Measurements from ENCODE around the gene DCC.

The DCC gene

DNA sequence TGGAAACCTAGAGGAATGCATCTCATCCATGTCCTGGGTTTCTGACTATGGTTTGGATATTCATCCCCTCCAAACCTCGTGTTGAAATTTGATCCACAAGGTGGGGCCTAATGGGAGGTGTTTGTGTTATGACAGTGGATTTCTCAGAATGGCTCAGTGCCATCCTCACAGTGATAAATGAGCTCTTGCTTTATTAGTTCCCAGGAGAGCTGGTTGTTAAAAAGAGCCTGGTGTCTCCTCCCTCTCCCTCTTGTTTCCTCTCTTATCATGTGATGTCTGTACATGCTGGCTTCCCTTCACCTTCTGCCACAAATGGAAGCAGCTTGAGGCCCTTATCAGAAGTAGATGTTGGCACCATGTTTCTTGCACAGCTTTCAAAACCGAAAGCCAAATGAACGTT lies 424.3 kb downstream of the DCC start:
- TF ChIP-seq HDGF (IDR thresholded peaks at IDR 0.05; ENCODE audit: borderline replicate concordance) (no peak), TARDBP (IDR thresholded peaks at IDR 0.05) (no peak), ARNT (IDR thresholded peaks at IDR 0.05) (no peak), L3MBTL2 (conservative IDR thresholded peaks at IDR 0.05) (no peak), SP1 (IDR thresholded peaks at IDR 0.05) (no peak), SUZ12 (IDR thresholded peaks at IDR 0.05) (no peak), BHLHE40 (IDR thresholded peaks at IDR 0.05; ENCODE audit: borderline replicate concordance) (no peak), ZNF384 (IDR thresholded peaks at IDR 0.05) (no peak)
- TF ChIP-seq, protein P1, sequence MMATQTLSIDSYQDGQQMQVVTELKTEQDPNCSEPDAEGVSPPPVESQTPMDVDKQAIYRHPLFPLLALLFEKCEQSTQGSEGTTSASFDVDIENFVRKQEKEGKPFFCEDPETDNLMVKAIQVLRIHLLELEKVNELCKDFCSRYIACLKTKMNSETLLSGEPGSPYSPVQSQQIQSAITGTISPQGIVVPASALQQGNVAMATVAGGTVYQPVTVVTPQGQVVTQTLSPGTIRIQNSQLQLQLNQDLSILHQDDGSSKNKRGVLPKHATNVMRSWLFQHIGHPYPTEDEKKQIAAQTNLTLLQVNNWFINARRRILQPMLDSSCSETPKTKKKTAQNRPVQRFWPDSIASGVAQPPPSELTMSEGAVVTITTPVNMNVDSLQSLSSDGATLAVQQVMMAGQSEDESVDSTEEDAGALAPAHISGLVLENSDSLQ (IDR thresholded peaks at IDR 0.05): no peak
- no peak for DNase-seq (ENCODE audit: extremely low spot score)
- POLR2A ChIA-PET: no interaction called here
- CTCF ChIA-PET: no interaction called here

DNA sequence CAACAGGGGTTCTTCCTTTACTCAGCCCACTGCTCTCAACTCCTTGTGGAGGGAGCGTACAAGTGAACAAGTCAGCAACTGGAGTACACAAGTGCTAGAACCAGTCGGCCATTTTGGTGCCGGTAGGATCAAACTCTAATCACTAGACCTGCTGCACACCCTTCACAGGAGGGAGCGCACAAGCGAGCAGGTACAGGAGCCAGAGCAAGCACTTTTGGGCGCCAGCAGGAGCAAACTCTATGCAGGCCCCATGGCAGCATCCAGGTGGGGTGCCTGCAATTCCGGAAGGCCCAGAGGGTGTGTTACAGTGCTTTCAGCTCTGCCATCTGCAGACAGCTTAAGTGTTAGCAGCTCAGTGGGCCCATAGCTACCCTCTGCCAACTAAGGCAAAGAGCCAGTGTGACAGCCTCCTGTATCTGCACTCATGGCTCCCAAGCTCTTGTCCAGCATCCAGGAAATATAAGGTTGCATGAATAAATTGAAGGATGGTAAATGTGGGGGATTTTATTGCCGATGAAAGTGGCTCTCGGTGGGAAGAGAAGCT lies 426.1 kb downstream of the DCC start:
- ChIA-PET CTCF (no interaction called here), POLR2A (no interaction called here)
- DNase-seq (ENCODE audit: extremely low spot score): no peak
- no peak for TF ChIP-seq FOXM1 (IDR thresholded peaks at IDR 0.05; ENCODE audit: borderline replicate concordance)
- TF ChIP-seq CTBP1 (IDR thresholded peaks at IDR 0.05; ENCODE audit: borderline replicate concordance): no peak
- TF ChIP-seq ARNT (IDR thresholded peaks at IDR 0.05): no peak

DNA sequence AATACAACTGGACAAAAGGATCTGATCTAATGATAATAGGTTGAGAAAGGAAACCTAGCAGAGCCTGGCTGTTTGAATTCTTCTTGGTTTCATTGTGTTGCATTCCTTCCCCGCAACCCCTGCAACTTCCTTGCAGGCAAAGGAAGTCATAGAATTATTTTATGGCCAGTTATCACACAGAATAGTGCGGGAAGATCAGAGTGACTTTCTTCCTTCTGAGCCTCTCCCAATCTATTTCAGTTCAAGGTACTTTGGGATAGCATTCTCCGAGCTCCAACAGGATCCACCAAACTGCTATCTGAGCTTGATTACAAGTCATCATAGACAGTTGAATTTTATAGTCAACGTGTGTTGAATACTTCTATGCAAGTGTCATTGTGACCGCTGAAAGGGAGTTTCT lies 441.1 kb downstream of the DCC start:
- DNase-seq (ENCODE audit: extremely low spot score): no peak
- POLR2A ChIA-PET: no interaction called here
- CTCF ChIA-PET: no interaction called here
- TF ChIP-seq NFRKB (IDR thresholded peaks at IDR 0.05): no peak
- no peak for TF ChIP-seq SP1 (IDR thresholded peaks at IDR 0.05)
- no peak for TF ChIP-seq ELF4 (IDR thresholded peaks at IDR 0.05)

GRCh38 chr18:52791321-52791720 lies 451.3 kb downstream of the DCC start:
- ChIA-PET POLR2A (no interaction called here), CTCF (no interaction called here)
- TF ChIP-seq SP1 (IDR thresholded peaks at IDR 0.05): no peak
- TF ChIP-seq ELF4 (IDR thresholded peaks at IDR 0.05): no peak
- no peak for TF ChIP-seq CTBP1 (IDR thresholded peaks at IDR 0.05; ENCODE audit: borderline replicate concordance)
- TF ChIP-seq TARDBP (IDR thresholded peaks at IDR 0.05): no peak
- no peak for TF ChIP-seq BHLHE40 (IDR thresholded peaks at IDR 0.05; ENCODE audit: borderline replicate concordance)
- TF ChIP-seq, protein P1 (IDR thresholded peaks at IDR 0.05): no peak
- TF ChIP-seq ZNF384 (IDR thresholded peaks at IDR 0.05): no peak
- no peak for TF ChIP-seq SUZ12 (IDR thresholded peaks at IDR 0.05)
- no peak for TF ChIP-seq LEF1 (IDR thresholded peaks at IDR 0.05; ENCODE audit: borderline replicate concordance)
- no peak for TF ChIP-seq FOXM1 (IDR thresholded peaks at IDR 0.05; ENCODE audit: borderline replicate concordance)
- no peak for TF ChIP-seq ARNT (IDR thresholded peaks at IDR 0.05)
- TF ChIP-seq NFRKB (IDR thresholded peaks at IDR 0.05): no peak
- TF ChIP-seq L3MBTL2 (conservative IDR thresholded peaks at IDR 0.05): no peak
- no peak for DNase-seq (ENCODE audit: extremely low spot score)

DNA sequence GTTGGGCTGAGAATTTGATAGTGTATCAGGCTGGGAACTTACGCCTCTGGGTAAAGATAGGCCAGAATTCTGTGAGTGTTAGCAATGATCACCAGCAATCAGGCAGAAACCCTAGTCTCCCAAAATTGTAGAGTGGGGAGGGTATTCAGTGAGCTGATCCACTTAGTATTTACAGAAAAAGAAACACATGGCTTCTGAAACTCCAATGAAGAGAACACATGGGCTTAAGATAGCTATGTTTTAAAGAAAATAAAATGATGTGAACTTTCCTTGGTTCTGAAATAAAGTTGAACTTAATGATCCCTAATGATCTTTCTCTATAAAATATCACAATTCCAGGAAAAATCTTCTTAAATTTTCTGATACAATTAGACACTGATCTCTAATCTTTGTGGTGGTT lies 472.8 kb downstream of the DCC start:
- DNase-seq (ENCODE audit: extremely low spot score): no peak
- CTCF ChIA-PET: no interaction called here
- POLR2A ChIA-PET: no interaction called here
- no peak for TF ChIP-seq FOXM1 (IDR thresholded peaks at IDR 0.05; ENCODE audit: borderline replicate concordance)

GRCh38 chr18:52813635-52814416 lies 473.8 kb downstream of the DCC start:
- TF ChIP-seq ARNT (IDR thresholded peaks at IDR 0.05): no peak
- no peak for TF ChIP-seq FOXA1 (IDR thresholded peaks at IDR 0.05)
- no peak for TF ChIP-seq BHLHE40 (IDR thresholded peaks at IDR 0.05; ENCODE audit: borderline replicate concordance)
- no peak for TF ChIP-seq HDGF (IDR thresholded peaks at IDR 0.05; ENCODE audit: borderline replicate concordance)
- TF ChIP-seq FOXK2 (IDR thresholded peaks at IDR 0.05): no peak
- POLR2A ChIA-PET: no interaction called here
- CTCF ChIA-PET: no interaction called here
- DNase-seq (ENCODE audit: extremely low spot score): no peak

- ChIA-PET POLR2A (no interaction called here), CTCF (no interaction called here)
- TF ChIP-seq HDGF (IDR thresholded peaks at IDR 0.05; ENCODE audit: borderline replicate concordance) (no peak), ZNF384 (IDR thresholded peaks at IDR 0.05) (no peak), FOXA1 (IDR thresholded peaks at IDR 0.05) (no peak), ELF4 (IDR thresholded peaks at IDR 0.05) (no peak), SP1 (IDR thresholded peaks at IDR 0.05) (no peak)
- no peak for DNase-seq (ENCODE audit: extremely low spot score)
Measured at GRCh38 chr18:52815651-52816050, 475.7 kb downstream of the DCC start.

DNA sequence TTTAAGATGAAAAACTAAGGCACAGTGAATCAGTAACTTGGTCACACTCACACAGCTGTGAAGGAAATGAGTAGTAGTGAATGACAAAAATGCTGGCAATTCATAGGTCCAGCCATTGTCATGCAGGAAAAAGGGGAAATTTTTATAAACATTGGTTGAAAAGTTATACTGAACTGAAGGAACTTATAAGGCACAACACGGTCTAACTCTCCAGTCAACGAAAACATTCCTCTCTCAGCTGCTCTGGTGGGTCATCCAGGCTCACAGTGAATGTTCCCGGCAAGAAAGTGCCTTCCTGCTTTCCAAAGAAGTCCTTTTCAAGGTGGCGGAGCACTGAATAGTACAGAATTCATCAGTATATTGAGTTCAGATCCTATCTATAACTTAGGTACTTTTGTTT lies 476.1 kb downstream of the DCC start:
- POLR2A ChIA-PET: no interaction called here
- no peak for TF ChIP-seq BHLHE40 (IDR thresholded peaks at IDR 0.05; ENCODE audit: borderline replicate concordance)

More for the DNA sequence above, 476.1 kb downstream of the DCC start:
- DNase-seq (ENCODE audit: extremely low spot score): no peak
- CTCF ChIA-PET: no interaction called here

Measured in HEK293T (cell line).